ENCODE data around the gene SBF1. TPM values are rescaled to one million over a fixed set of nuclear protein-coding genes. Genes with fewer than 3 reads are reported as not detected.
"Not testable (repeated sequence)": the region's sequence is repeated elsewhere in the genome, so short reads cannot be mapped to it uniquely, and the experiment has no call there.

The SBF1 gene
- total and polyA plus RNA-seq, 7 donors = 42.1 to 98.0 (median 75.3) TPM

DNA sequence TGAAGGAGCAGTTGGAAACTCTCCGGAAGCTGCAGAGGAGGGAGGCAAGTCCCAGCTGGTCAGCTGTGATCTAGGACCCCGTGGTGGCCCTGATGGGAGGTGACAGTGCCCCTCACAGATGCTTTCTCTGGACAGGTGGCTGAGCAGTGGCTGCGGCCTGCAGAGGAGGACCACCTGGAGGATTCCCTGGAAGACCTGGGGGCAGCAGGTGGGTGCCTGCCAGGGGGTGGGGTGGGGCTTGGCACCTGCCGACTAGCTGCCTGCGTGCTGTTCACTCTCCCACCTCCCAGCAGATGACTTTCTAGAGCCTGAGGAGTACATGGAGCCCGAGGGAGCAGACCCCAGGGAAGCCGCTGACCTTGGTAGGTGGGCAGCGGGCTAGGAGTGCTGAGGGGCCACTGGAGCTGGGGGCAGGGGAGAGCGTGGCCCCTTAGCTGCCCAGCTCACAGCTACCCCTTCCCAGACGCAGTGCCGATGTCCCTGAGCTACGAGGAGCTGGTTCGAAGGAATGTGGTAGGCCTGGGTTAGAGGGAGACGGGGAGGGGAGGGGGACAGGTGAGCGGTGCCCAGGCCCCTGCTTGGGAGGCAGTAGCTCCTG is 47.5 kb upstream of the SBF1 start:
- ATAC-seq (no peak), DNase-seq (no peak)
- intact Hi-C loops (cut with DNase I) = no loop called here
- TF ChIP-seq, protein P1, sequence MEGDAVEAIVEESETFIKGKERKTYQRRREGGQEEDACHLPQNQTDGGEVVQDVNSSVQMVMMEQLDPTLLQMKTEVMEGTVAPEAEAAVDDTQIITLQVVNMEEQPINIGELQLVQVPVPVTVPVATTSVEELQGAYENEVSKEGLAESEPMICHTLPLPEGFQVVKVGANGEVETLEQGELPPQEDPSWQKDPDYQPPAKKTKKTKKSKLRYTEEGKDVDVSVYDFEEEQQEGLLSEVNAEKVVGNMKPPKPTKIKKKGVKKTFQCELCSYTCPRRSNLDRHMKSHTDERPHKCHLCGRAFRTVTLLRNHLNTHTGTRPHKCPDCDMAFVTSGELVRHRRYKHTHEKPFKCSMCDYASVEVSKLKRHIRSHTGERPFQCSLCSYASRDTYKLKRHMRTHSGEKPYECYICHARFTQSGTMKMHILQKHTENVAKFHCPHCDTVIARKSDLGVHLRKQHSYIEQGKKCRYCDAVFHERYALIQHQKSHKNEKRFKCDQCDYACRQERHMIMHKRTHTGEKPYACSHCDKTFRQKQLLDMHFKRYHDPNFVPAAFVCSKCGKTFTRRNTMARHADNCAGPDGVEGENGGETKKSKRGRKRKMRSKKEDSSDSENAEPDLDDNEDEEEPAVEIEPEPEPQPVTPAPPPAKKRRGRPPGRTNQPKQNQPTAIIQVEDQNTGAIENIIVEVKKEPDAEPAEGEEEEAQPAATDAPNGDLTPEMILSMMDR (IDR thresholded peaks at IDR 0.05) = no peak
- Histone ChIP-seq H3K9me3 (no peaks in the 10 kb centered on the region), H3K27me3 (ENCODE audit: insufficient read depth in 3 of 3, low read length in 2 of 3) (no peaks in the 10 kb centered on the region), H3K27ac (no peak overlapping the region), H3K36me3 (ENCODE audit: insufficient read depth in 1 of 2, low read depth in 1 of 2) (peaks cover 8 to 65% of the 10 kb centered on the region in 2 donors), H3K4me3 (no peak overlapping the region), H3K4me1 (peaks cover 11% of the 10 kb centered on the region)
- WGBS, 3 donors = 84 to 91% (median 88%) methylated on average over 14 to 15 of the region's 15 CpGs

DNA sequence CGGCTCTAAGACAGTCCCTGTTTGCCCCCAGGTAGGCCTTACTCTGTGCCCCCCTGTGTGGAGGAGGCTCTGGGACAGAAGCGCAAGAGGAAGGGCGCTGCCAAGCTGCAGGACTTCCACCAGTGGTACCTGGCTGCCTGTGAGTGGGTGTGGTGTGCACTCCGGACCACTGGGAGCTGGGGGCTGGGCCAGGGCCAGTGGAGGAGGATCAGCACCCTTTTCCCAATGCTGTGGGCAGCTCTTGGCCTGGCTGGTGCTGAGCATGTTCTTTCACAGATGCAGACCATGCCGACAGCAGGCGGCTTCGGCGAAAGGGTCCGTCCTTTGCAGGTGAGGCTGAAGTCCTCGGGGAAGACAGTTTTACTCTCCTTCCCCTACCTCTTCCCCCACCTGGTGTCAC is 46.9 kb upstream of the SBF1 start:
- H3K4me1 ChIP-seq = peaks cover 11% of the 10 kb centered on the region
- WGBS, 3 donors = 93 to 95% (median 94%) methylated on average over 10 of the region's 10 CpGs
- peaks cover 8 to 71% of the 10 kb centered on the region in 2 donors for H3K36me3 ChIP-seq (ENCODE audit: insufficient read depth in 1 of 2, low read depth in 1 of 2)
- ATAC-seq (no peak), DNase-seq (no peak)
- H3K9me3 ChIP-seq = no peaks in the 10 kb centered on the region
- H3K27ac ChIP-seq = no peak overlapping the region
- no peak overlapping the region for H3K4me3 ChIP-seq
- intact Hi-C loops (cut with DNase I) = no loop called here
- no peaks in the 10 kb centered on the region for H3K27me3 ChIP-seq (ENCODE audit: insufficient read depth in 3 of 3, low read length in 2 of 3)
- TF ChIP-seq, protein P1 (IDR thresholded peaks at IDR 0.05) = no peak

DNA sequence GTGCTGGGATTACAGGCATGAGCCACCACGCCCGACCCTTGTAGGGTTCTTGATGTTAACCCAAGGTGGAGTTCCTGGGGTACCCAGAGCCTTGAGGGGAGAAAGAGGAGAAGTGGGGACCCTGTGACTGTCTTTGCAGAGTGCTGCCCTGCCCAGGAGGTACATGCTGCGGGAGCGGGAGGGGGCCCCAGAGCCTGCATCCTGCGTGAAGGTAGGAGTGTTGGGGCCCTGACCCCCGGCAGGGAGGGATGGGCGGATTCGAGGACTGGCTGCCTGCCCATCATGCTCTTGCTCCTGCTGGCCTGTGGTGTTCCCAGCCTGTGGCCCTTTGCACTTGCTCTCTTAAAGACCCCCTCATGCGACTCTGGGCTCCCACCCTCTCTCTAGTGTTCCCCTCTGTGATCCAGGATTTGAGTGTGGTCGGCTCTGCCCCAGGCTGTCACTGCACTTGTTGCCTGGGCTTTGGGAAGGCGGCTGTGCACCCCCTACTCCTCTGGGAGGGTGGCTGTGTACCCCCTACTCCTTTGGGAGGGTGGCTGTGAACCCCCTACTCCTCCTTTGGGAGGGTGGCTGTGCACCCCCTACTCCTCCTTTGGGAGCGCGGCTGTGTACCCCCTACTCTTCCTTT is 46.1 kb upstream of the SBF1 start:
- TF ChIP-seq, protein P1 (IDR thresholded peaks at IDR 0.05) = no peak
- Histone ChIP-seq H3K27ac (no peak overlapping the region), H3K9me3 (no peaks in the 10 kb centered on the region), H3K4me3 (no peak overlapping the region), H3K27me3 (ENCODE audit: insufficient read depth in 3 of 3, low read length in 2 of 3) (no peaks in the 10 kb centered on the region), H3K4me1 (peaks cover 11% of the 10 kb centered on the region), H3K36me3 (ENCODE audit: insufficient read depth in 1 of 2, low read depth in 1 of 2) (peaks cover 8 to 75% of the 10 kb centered on the region in 2 donors)
- intact Hi-C loops (cut with DNase I) = no loop called here
- 93 to 97% (median 95%) methylated on average over 13 of the region's 13 CpGs for WGBS, 3 donors
- ATAC-seq (no peak), DNase-seq (no peak)

DNA sequence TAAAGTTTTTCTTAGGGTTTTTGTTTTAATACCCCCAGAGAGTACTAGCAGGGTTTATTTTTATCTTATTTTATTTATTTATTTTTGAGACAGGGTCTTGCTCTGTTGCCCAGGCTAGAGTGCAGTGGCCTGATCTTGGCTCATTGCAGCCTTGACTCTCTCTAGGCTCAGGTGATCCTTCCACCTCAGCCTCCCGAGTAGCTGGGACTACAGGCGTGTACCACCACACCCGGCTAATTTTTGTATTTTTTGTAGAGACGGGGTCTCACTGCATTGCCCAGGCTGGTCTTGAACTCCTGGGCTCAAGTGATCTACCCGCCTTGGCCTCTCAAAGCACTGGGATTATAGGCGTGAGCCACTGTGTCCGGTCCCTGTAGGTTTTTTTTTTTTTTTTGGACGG is 45.3 kb upstream of the SBF1 start:
- ATAC-seq; H3K4me3 ChIP-seq; H3K27me3 ChIP-seq (ENCODE audit: insufficient read depth in 3 of 3, low read length in 2 of 3); intact Hi-C loops (cut with DNase I); H3K9me3 ChIP-seq; DNase-seq; H3K27ac ChIP-seq: not testable (repeated sequence)
- WGBS, 3 donors = 97% methylated on average over 7 to 8 of the region's 8 CpGs
- H3K36me3 ChIP-seq (ENCODE audit: insufficient read depth in 1 of 2, low read depth in 1 of 2) = peaks cover 8 to 76% of the 10 kb centered on the region in 2 donors
- H3K4me1 ChIP-seq = peaks cover 11% of the 10 kb centered on the region

DNA sequence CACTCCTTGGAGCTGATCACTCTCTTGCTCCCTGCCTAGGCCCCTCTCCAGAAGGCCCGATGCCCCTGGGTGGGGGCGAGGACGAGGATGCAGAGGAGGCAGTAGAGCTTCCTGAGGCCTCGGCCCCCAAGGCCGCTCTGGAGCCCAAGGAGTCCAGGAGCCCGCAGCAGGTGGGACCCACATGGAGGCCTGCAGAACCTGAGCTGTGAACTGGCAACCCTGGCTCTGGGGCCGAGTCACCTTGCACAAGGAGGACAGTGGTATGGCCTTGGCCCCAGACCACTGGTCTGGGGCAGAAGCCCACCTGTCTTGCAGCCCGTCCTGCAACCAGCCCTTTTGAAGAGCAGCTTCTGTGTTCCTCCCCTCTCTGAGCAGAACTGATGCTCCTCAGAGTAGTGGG is 44.3 kb upstream of the SBF1 start:
- H3K4me1 ChIP-seq = peaks cover 4% of the 10 kb centered on the region
- 90 to 95% (median 94%) methylated on average over 8 of the region's 8 CpGs for WGBS, 3 donors
- DNase-seq (no peak), ATAC-seq (no peak)
- no peaks in the 10 kb centered on the region for H3K27me3 ChIP-seq (ENCODE audit: insufficient read depth in 3 of 3, low read length in 2 of 3)
- no peaks in the 10 kb centered on the region for H3K9me3 ChIP-seq
- H3K27ac ChIP-seq = no peak overlapping the region
- TF ChIP-seq, protein P1 (IDR thresholded peaks at IDR 0.05) = no peak
- intact Hi-C loops (cut with DNase I) = no loop called here
- H3K4me3 ChIP-seq = no peak overlapping the region
- peaks cover 8 to 83% of the 10 kb centered on the region in 2 donors for H3K36me3 ChIP-seq (ENCODE audit: insufficient read depth in 1 of 2, low read depth in 1 of 2)
